BJ (cell line): ENCODE data around the gene COPZ2. TPM values are rescaled to one million over a fixed set of nuclear protein-coding genes. Genes with fewer than 3 reads are reported as not detected.

Source experiments
- CTCF ChIA-PET: fragments of 350-600 bp; formaldehyde crosslinking; extraction: SDS; loops from one replicate; lab custom pipeline; 2021; ENCODE audit warnings: antibody characterized with exemption, inconsistent platforms; lab: Yijun Ruan, JAX
- POLR2A ChIA-PET: fragments of 300-600 bp; sonication (Branson Sonifier 250); formaldehyde crosslinking; extraction: SDS; loops from one replicate; lab custom pipeline; 2021; ENCODE audit warnings: antibody characterized with exemption; lab: Charles Lee
- DNase-seq: peaks from one replicate; pipeline ENCODE4 v3.0.0-alpha.2; 2011; ENCODE audit warnings: low read depth
- H3K27me3 ChIP-seq: 2 replicates; pipeline ENCODE4 v1.6.0; 2011; ENCODE audit warnings: low read length; ENCODE audit not compliant: control insufficient read depth, insufficient read depth
- H3K36me3 ChIP-seq: 2 replicates; pipeline ENCODE4 v1.5.1; 2011; ENCODE audit warnings: low read length; ENCODE audit not compliant: control insufficient read depth, insufficient read depth
- H3K4me3 ChIP-seq: 2 replicates; pipeline ENCODE4 v1.5.1; 2011; ENCODE audit warnings: low read depth, mild to moderate bottlenecking, control low read depth, low read length
- polyA plus RNA-seq: library from polyadenylated mRNA; depleted of rRNA; stranded (reverse); fragments of >200 nt; gene quantifications from 2 replicates; pipeline ENCODE4 v1.2.3, GENCODE V29; 2011
- TF ChIP-seq, protein P1 (sequence below): IDR thresholded peaks from 2 replicates; pipeline ENCODE4 v1.5.1; 2011; ENCODE audit warnings: low read depth, mild to moderate bottlenecking, control low read depth, inconsistent platforms, low read length, moderate library complexity; ENCODE audit not compliant: insufficient read depth

COPZ2 gene
- polyA plus RNA-seq, 1 experiment: 132 TPM

DNA sequence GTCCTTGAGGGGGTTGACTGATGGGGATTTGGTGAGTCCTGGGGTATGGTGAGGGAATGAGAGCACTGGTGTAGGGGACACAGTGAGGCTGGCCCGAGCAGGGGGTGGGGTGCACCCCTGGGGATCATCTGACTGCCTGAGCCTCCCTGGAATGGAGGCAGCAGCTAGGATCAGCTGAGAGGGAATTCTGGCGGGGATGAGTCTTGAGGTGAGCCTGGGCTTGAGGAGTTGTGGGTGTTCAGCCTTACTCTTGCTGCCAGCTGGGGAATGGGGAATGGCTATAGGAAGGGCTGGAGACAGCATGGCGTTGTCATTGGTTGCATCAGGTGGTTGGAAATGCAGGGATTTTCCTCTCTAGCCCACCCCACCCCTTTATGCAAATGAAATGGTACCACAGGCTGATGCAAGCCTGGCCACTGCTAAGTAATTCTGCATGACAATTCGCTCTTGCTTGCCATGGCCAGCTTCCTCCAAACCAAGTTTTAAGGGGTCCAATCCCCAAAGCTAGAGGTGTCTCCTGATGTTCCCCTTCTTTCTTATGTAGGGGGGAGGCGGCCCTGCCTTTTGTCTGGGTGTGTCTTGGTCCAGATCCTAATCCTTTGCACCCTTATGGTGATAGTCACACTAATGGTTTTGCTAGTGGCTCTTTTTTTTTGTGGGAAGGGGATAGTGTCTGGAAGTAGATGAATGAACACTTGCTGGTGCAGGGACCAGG, 18.1 kb upstream of the COPZ2 start:
- ChIA-PET POLR2A (no interaction called here), CTCF (interaction anchor here (0.6 to 3.3 kb wide), 9 partner anchors 13 to 75 kb away, joined by 3 to 10 read pairs (median 4); no protein-coding TSS in a partner anchor)
- peak overlapping the region; percentile 36; the same call in 1 of the 2 replicates for H3K4me3 ChIP-seq
- TF ChIP-seq, protein P1, sequence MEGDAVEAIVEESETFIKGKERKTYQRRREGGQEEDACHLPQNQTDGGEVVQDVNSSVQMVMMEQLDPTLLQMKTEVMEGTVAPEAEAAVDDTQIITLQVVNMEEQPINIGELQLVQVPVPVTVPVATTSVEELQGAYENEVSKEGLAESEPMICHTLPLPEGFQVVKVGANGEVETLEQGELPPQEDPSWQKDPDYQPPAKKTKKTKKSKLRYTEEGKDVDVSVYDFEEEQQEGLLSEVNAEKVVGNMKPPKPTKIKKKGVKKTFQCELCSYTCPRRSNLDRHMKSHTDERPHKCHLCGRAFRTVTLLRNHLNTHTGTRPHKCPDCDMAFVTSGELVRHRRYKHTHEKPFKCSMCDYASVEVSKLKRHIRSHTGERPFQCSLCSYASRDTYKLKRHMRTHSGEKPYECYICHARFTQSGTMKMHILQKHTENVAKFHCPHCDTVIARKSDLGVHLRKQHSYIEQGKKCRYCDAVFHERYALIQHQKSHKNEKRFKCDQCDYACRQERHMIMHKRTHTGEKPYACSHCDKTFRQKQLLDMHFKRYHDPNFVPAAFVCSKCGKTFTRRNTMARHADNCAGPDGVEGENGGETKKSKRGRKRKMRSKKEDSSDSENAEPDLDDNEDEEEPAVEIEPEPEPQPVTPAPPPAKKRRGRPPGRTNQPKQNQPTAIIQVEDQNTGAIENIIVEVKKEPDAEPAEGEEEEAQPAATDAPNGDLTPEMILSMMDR: no peak
- H3K36me3 ChIP-seq: peaks cover 32% of the 10 kb centered on the region
- peak; percentile 67 for DNase-seq
- no peaks in the 10 kb centered on the region for H3K27me3 ChIP-seq

DNA sequence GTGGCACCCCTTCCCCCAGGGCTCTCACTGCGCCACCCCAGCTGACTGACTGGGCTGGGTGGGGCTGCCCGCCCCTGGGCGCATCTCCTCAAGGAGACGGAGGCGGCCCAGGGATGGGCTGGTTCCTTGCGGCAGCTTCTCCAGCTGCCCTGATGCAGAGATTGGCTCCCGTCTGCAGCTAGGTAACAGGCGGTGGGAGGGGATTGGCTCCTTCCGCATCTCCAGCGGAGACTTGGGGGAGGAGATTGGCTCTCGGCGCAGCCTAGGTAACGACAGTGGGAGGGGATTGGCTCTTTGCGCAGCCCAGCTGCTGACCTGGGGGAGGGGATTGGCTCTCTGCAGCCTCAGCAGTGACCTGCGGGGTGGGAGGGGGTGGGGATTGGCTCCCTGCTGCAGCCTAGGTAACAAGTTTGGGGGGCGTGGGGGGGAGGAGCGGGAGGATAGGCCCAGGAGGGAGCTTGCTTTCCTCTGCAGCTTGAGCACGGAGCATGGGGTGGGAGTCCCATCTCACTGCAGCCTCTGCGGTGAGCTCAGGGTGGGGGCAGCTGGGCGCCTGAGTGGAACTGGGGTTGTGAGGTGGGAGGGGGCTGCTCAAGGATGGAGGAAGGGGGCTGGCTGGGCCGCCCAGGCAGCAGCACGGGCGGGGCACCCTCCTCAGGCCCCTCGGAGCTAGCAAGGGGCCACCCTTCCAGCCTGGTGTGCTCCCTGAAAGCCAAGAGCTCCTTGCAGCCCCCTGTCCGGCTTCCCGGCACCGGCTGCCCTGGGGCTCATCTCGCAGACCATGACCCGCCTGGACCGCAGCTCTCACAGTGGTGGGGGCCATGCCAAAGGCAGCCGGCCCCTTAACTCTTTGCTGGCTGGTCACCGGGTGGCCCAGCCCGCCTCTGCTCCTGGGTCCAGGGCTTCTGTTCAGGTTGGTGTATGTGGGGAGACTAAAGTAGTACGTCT, 16.9 kb upstream of the COPZ2 start:
- ChIA-PET POLR2A (interaction anchor here (0.6 to 1.5 kb wide), 2 partner anchors 15 to 46 kb away, joined by 4 to 12 read pairs; partner anchors contain the start of gene CBX1), CTCF (interaction anchor here (0.6 to 3.3 kb wide), 8 partner anchors 11 to 64 kb away, joined by 3 to 10 read pairs (median 4); no protein-coding TSS in a partner anchor)
- no peaks in the 10 kb centered on the region for H3K27me3 ChIP-seq
- H3K4me3 ChIP-seq: peak overlapping the region; percentile 36
- TF ChIP-seq, protein P1: no peak
- peaks cover 25% of the 10 kb centered on the region for H3K36me3 ChIP-seq
- DNase-seq: peak; percentile 57

DNA sequence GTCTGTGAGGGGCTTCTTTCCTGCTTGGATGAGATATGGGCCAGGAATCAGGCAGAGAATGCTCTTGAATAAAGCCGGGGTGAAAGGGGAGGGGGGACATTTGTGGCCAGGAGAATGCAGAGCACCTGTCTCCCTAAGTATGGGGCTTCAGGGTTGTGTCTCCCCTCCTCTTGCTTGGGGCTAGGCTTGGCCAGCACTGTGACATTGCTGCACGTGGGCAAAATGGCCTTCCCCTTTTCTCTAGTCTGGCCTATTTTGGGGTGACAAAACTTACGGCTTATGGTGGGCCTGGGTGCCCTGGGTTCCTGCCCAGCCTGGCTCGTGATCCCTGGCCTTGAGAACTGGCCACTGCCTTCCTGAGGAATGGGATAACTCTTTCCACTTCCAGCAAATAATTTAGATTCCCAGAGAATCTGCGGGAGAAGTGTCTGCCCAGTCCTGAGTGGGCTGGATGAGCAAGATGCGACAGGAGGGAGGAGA, 16.2 kb upstream of the COPZ2 start:
- ChIA-PET CTCF (interaction anchor here (1.1 to 2.4 kb wide), 3 partner anchors 10 to 27 kb away, joined by 3 to 6 read pairs (median 4); no protein-coding TSS in a partner anchor), POLR2A (interaction anchor here (1.5 kb wide), 1 partner anchor 47 kb away, joined by 4 read pairs; the partner anchor contains the start of gene CBX1)
- no peak for DNase-seq
- peak overlapping the region; percentile 36; the same call in 1 of the 2 replicates for H3K4me3 ChIP-seq
- peaks cover 22% of the 10 kb centered on the region for H3K36me3 ChIP-seq
- H3K27me3 ChIP-seq: no peaks in the 10 kb centered on the region
- TF ChIP-seq, protein P1: no peak

DNA sequence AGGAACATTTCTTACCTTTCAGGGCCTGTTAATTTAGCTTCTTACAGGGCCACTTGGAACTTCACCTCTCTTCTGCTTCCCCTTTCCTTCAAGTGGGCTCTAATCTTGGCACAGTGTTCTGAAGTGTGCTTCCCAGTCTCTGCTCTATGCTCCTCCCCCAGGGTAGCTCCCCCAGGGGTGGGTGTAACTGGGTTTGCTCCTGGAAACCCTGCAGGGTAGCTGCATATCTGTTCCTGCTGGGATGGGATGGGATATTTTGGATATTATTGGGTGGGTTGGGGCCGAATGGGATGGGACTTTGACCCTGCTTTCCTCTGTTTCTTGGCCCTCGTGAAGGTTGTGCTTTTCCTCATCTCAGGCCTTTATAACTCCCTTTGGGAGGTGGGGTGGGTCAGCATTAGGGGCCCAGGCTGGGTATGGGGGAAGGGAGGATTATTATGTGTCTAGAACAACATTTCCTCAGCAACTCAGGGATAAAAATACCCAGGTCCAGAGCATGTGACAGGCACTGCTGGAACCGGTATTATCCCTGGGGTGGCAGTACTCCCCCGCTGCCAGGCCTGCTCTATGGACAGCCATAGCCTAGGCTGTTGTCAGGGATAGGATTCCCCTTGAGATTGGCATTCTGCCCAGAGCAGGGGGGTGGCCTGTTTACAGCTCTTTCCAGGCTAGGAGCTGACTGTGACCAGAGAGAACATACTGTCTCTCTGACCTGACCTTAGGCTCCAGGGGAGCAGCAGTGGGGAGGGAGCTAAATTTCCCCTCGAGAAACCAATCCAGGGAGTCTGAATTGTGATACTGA, 15.6 kb upstream of the COPZ2 start:
- Histone ChIP-seq H3K36me3 (peaks cover 18% of the 10 kb centered on the region), H3K4me3 (peak overlapping the region; percentile 1; the same call in 1 of the 2 replicates), H3K27me3 (no peaks in the 10 kb centered on the region)
- DNase-seq: no peak
- CTCF ChIA-PET: interaction anchor here (1.2 to 2.4 kb wide), 4 partner anchors 16 to 55 kb away, joined by 3 to 10 read pairs (median 4); no protein-coding TSS in a partner anchor
- TF ChIP-seq, protein P1: no peak
- POLR2A ChIA-PET: no interaction called here
